Left ventricle myocardium inferior (tissue), 1 donor: ENCODE results near the gene SLC24A1. TPM values are rescaled to one million over a fixed set of nuclear protein-coding genes. Genes with fewer than 3 reads are reported as not detected.
"Not testable (repeated sequence)": the region's sequence is repeated elsewhere in the genome, so short reads cannot be mapped to it uniquely, and the experiment has no call there.

ENCODE experiments used
- DNase-seq: peaks from one replicate; pipeline ENCODE4 v3.0.0-alpha.2; 2020
- H3K27ac ChIP-seq: fragments of 200-600 bp; replicated peaks from 2 replicates; pipeline ENCODE4 v1.8.0; 2021
- H3K27me3 ChIP-seq: fragments of 200-600 bp; 2 replicates; pipeline ENCODE4 v1.8.0; 2021; ENCODE audit warnings: low read depth
- H3K36me3 ChIP-seq: fragments of 200-600 bp; 2 replicates; pipeline ENCODE4 v1.8.0; 2021
- H3K4me1 ChIP-seq: fragments of 200-600 bp; 2 replicates; pipeline ENCODE4 v1.8.0; 2021
- H3K4me3 ChIP-seq: fragments of 200-600 bp; 2 replicates; pipeline ENCODE4 v1.8.0; 2021; ENCODE audit warnings: mild to moderate bottlenecking, moderate library complexity
- H3K9me3 ChIP-seq: fragments of 200-600 bp; replicated peaks from 2 replicates; pipeline ENCODE4 v1.8.0; 2021
- CTCF ChIP-seq: fragments of 200-600 bp; IDR thresholded peaks from 2 replicates; pipeline ENCODE4 v1.8.0; 2021; ENCODE audit warnings: antibody characterized with exemption, mild to moderate bottlenecking, borderline replicate concordance
- intact Hi-C: fragments of 100-400 bp; cut with micrococcal nuclease; formaldehyde crosslinking; loops from one replicate; pipeline ENCODE4 v1.11.0; 2022
- total RNA-seq: library from RNA; stranded (reverse); fragmentation: NEBNext Ultra II Directional; extraction: Animal tissue kit (Norgen Biotek cat#: 25700); gene quantifications from one replicate; pipeline ENCODE4 v1.2.1, GENCODE V29; 2021
- donor health status: DM: no; HTN: yes; CAD: no; lungs with severe emphysema.

Gene SLC24A1
- total RNA-seq, 1 donor from 2014 or later = 2.3 TPM

- Histone ChIP-seq H3K4me3 (peak overlapping the region; percentile 89), H3K9me3 (no peaks in the 10 kb centered on the region), H3K36me3 (no peaks in the 10 kb centered on the region), H3K4me1 (peaks cover 33% of the 10 kb centered on the region), H3K27ac (peak overlapping the region; percentile 98), H3K27me3 (no peaks in the 10 kb centered on the region)
- intact Hi-C loops = no loop called here
- DNase-seq = no peak
- no peak for TF ChIP-seq CTCF
Measured at GRCh38 chr15:65611888-65612615, 9.7 kb upstream of the SLC24A1 start.

GRCh38 chr15:65612616-65612946 is 9.2 kb upstream of the SLC24A1 start:
- intact Hi-C loops = no loop called here

GRCh38 chr15:65612949-65613744 is 8.6 kb upstream of the SLC24A1 start:
- intact Hi-C loops = no loop called here
- no peaks in the 10 kb centered on the region for H3K9me3 ChIP-seq
- no peak overlapping the region for H3K27ac ChIP-seq
- no peaks in the 10 kb centered on the region for H3K27me3 ChIP-seq
- no peak overlapping the region for H3K4me3 ChIP-seq
- no peak for TF ChIP-seq CTCF
- peaks cover 33% of the 10 kb centered on the region for H3K4me1 ChIP-seq
- no peak for DNase-seq
- no peaks in the 10 kb centered on the region for H3K36me3 ChIP-seq

More at GRCh38 chr15:65612616-65612946, 9.2 kb upstream of the SLC24A1 start:
- Histone ChIP-seq H3K27ac (peak overlapping the region; percentile 98), H3K36me3 (no peaks in the 10 kb centered on the region), H3K4me3 (no peak overlapping the region), H3K27me3 (no peaks in the 10 kb centered on the region), H3K9me3 (no peaks in the 10 kb centered on the region), H3K4me1 (peaks cover 33% of the 10 kb centered on the region)
- DNase-seq = no peak
- no peak for TF ChIP-seq CTCF

DNA sequence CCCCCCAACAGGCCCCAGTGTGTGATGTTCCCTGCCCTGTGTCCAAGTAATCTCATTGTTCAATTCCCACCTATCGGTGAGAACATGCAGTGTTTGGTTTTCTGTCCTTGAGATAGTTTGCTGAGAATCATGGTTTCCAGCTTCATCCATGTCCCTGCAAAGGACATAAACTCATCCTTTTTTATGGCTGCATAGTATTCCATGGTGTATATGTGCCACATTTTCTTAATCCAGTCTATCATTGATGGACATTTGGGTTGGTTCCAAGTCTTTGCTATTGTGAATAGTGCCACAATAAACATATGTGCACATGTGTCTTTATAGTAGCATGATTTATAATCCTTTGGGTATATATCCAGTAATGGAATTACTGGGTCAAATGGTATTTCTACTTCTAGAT is 5.9 kb upstream of the SLC24A1 start:
- intact Hi-C loops, H3K27ac ChIP-seq, H3K36me3 ChIP-seq, H3K4me3 ChIP-seq, H3K27me3 ChIP-seq, DNase-seq, H3K9me3 ChIP-seq: not testable (repeated sequence)
- H3K4me1 ChIP-seq = peaks cover 15% of the 10 kb centered on the region

DNA sequence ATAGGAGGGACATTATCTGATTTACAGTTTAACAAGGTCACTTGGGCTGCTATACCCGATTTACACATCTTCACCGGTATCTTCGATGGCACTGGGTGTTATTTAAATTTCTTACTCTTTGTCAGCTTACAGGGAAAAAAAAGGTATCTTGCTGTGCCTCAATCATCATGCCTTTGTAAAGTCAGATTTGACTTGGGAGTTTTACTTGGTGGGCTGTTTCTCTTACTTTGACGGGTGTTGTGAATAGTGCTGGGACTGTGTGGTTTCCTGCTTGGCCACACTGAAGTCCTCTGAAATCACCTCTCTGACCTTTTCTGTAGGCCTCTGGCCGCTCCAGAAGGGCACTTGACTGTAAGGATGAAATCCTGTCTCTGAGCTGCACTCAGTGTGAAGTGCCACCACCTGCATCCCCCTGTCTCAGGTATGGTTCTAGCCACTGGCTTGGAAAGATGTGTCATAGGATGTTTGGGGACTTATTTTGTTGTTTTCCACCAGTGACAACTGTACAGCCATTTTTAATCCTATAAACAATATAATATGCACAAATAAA is 3.1 kb upstream of the SLC24A1 start:
- intact Hi-C loops = no loop called here
- H3K27ac ChIP-seq = no peak overlapping the region
- no peaks in the 10 kb centered on the region for H3K27me3 ChIP-seq
- no peak for DNase-seq
- H3K9me3 ChIP-seq = no peaks in the 10 kb centered on the region
- TF ChIP-seq CTCF = no peak
- H3K4me3 ChIP-seq = no peak overlapping the region
- H3K4me1 ChIP-seq = no peaks in the 10 kb centered on the region
- no peaks in the 10 kb centered on the region for H3K36me3 ChIP-seq
